Spleen (tissue), 11 donors: ENCODE measurements around the gene GNAO1. TPM values are rescaled to one million over a fixed set of nuclear protein-coding genes. Genes with fewer than 3 reads are reported as not detected.

Experiments
- DNase-seq: peaks from one replicate; pipeline ENCODE4 v3.0.0-alpha.2; 2020
- H3K27ac ChIP-seq, 8 donors: fragments of 200-600 bp; sonication (generic) in 7 of 8; 1 replicate in 4 of 8; 2 replicates in 4 of 8; pipeline versions ENCODE4 v1.5.0 to v1.8.0; 2016 to 2021; ENCODE audit warnings: inconsistent platforms in 4 of 8, mild to moderate bottlenecking in 4 of 8, moderate library complexity in 1 of 8
- H3K27me3 ChIP-seq, 7 donors: fragments of 200-600 bp; sonication (generic) in 6 of 7; replicated peaks in 1 of 7; 1 replicate in 4 of 7; 2 replicates in 3 of 7; pipeline versions ENCODE4 v1.5.0 to v1.8.0; 2016 to 2021; ENCODE audit warnings: inconsistent platforms in 3 of 7, mild to moderate bottlenecking in 1 of 7
- H3K36me3 ChIP-seq, 6 donors: fragments of 200-600 bp; sonication (generic) in 5 of 6; 1 replicate in 4 of 6; 2 replicates in 2 of 6; pipeline versions ENCODE4 v1.5.0 to v1.8.0; 2016 to 2021; ENCODE audit warnings: inconsistent platforms in 2 of 6
- H3K4me1 ChIP-seq, 6 donors: fragments of 200-600 bp; sonication (generic) in 5 of 6; 1 replicate in 3 of 6; 2 replicates in 3 of 6; pipeline versions ENCODE4 v1.5.0 to v1.8.0; 2016 to 2021; ENCODE audit warnings: inconsistent platforms in 3 of 6
- H3K4me3 ChIP-seq, 8 donors: fragments of 200-600 bp; sonication (generic) in 7 of 8; 1 replicate in 4 of 8; 2 replicates in 4 of 8; pipeline versions ENCODE4 v1.5.0 to v1.8.0; 2016 to 2021; ENCODE audit warnings: inconsistent platforms in 4 of 8, mild to moderate bottlenecking in 4 of 8, moderate library complexity in 2 of 8
- H3K9me3 ChIP-seq, 8 donors: fragments of 200-600 bp; sonication (generic) in 7 of 8; 1 replicate in 4 of 8; 2 replicates in 4 of 8; pipeline versions ENCODE4 v1.5.0 to v1.8.0; 2016 to 2021; ENCODE audit warnings: inconsistent platforms in 4 of 8
- POLR2A ChIP-seq, 3 donors: fragments of 450-650 bp; IDR thresholded peaks; one replicate each; pipeline ENCODE4 v1.5.1; 2017; ENCODE audit warnings: antibody characterized with exemption in 3 of 3, mild to moderate bottlenecking in 1 of 3
- POLR2AphosphoS5 ChIP-seq, 3 donors: sonication (generic); formaldehyde crosslinking; IDR thresholded peaks; one replicate each; pipeline ENCODE4 v1.5.1; 2017; ENCODE audit warnings: antibody characterized with exemption in 3 of 3
- WGBS, 5 donors: extraction: QIAGEN DNeasy Blood & Tissue Kit in 3 of 5; methylation state at CpG; one replicate each; pipeline versions ENCODE4 v1.1.5 to v1.1.7; 2013 to 2018; 5-methylcytosine and 5-hydroxymethylcytosine counted together
- intact Hi-C: fragments of 100-400 bp; cut with DNase I; formaldehyde crosslinking; loops from one replicate; pipeline ENCODE4 v1.15.0; 2023; ENCODE audit warnings: low total_unique reads
- polyA plus RNA-seq, 3 donors: library from polyadenylated mRNA; stranded (reverse); fragments of 200-250 nt; gene quantifications; one replicate each; pipeline ENCODE4 v1.2.1, GENCODE V29; 2013
- total RNA-seq, 7 donors: library from RNA; depleted of rRNA in 3 of 7; stranded (reverse); fragments of >200 nt in 3 of 7; fragmentation: NEBNext Ultra II Directional in 4 of 7; extraction: Animal tissue kit (Norgen Biotek cat#: 25700) in 4 of 7; gene quantifications; one replicate each; pipeline versions ENCODE4 v1.1.0 to v1.2.1, GENCODE V29; 2016 to 2021
- TF ChIP-seq, protein P1 (sequence below), 11 experiments: fragments of 200-600 bp in 7 of 11; fragments of 450-650 bp in 4 of 11; sonication (generic) in 4 of 11; IDR thresholded peaks in 8 of 11; conservative IDR thresholded peaks in 3 of 11; 1 replicate in 7 of 11; 2 replicates in 4 of 11; pipeline versions ENCODE4 v1.4.0 to v1.8.0; 2016 to 2021; ENCODE audit warnings: antibody characterized with exemption in 11 of 11, inconsistent platforms in 4 of 11, mild to moderate bottlenecking in 1 of 11
- donor health status: healthy with polysubstance abuse.
- donor health status: DM: no; HTN: no; CAD: no; lungs with moderate emphysema.
- donor health status: DM: no; HTN: no; CAD: no.
- donor health status: Bipolar disorder and iron deficiency.
- donor health status: healthy.
- donor health status: DM: no; HTN: no; CAD: no.
- donor health status: DM: yes; HTN: yes; CAD: no.

The GNAO1 gene
- total and polyA plus RNA-seq, 10 donors, result 0.32 to 7.9 (median 4.7) TPM

DNA sequence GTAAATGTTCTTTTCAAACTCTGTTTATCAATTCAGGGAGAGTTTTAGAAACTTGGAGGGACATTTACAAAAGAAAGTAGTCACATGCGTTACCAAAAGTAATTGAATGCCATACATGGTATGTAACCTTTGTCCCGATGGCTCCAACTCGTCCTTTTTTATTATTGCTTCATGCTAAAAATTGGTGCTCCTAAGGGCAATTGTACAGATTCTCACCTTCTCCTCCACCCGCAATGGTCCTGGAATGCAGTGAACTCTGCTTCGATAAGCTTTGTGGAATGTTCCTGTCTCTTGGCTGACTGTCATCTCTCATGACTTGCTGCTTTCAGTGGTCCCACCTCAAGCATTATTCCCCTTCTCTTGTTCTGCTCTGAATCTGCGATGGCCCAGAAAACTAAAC is 20.9 kb downstream of the GNAO1 start:
- TF ChIP-seq POLR2AphosphoS5 (IDR thresholded peaks at IDR 0.05) (no peak), POLR2A (IDR thresholded peaks at IDR 0.05) (no peak)
- WGBS, 5 donors, result 76 to 92% (median 83%) methylated on average over 6 of the region's 6 CpGs
- intact Hi-C loops, result no loop called here

DNA sequence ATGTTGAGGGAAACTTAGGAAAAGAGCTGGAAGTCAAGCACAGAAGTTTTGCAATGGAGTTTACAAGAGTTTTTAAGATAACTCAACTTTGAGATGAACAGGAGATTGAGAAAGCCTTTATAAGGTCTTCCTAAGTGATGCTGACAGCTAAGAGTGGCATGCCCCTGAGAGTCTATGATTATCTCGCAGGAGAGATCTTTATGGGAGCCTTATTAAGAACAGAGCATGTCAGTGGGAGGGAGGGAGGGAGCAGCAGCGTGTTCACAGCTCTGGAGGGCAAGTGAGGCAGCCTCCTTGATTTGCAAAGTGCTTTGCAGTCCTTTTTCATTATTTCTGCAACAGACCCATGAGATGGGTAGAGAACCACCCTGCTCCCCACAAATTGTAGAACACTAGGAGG is 30.7 kb downstream of the GNAO1 start:
- no peak overlapping the region for H3K4me3 ChIP-seq
- no peak for DNase-seq

More for the DNA sequence above, 20.9 kb downstream of the GNAO1 start:
- Histone ChIP-seq H3K36me3 (no peaks in the 10 kb centered on the region), H3K27ac (peak overlapping the region in 1 of 8 donors; percentile 5), H3K4me1 (no peaks in the 10 kb centered on the region), H3K27me3 (peaks cover 0 to 9% (median 0%) of the 10 kb centered on the region in 7 donors), H3K9me3 (no peaks in the 10 kb centered on the region), H3K4me3 (no peak overlapping the region)
- DNase-seq, result no peak

DNA sequence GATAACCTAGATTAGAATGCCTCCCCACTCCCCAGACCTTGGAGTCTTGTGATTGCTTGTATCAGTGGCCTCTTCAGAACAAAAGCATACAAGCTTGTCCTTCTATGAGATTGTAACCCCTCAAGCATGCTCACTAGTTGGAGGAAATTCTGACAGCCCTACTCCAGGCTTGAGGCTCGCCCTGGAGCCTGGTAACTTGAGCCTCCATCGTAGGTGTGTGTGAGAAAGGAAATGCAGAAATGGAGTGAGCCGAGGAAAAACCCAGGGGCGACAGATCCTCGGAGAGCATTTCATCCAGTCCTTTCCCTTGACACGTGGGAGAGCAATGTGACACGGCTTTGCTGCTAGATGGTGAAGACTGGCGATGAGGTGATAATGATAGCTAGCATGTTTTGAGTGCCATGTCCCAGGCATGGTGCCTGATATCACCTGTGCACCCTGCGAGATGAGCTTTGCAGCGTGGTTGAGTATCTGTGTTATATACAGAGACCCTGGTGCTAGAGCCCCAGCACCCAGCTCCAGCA is 31.2 kb downstream of the GNAO1 start:
- WGBS, 5 donors, result 63 to 80% (median 71%) methylated on average over 10 of the region's 10 CpGs
- H3K27ac ChIP-seq, result no peak overlapping the region
- H3K9me3 ChIP-seq, result no peaks in the 10 kb centered on the region
- intact Hi-C loops, result no loop called here
- no peak overlapping the region for H3K4me3 ChIP-seq
- DNase-seq, result no peak
- H3K4me1 ChIP-seq, result peaks cover 0 to 13% (median 0%) of the 10 kb centered on the region in 6 donors
- peaks cover 0 to 10% (median 0%) of the 10 kb centered on the region in 7 donors for H3K27me3 ChIP-seq
- H3K36me3 ChIP-seq, result no peaks in the 10 kb centered on the region
- TF ChIP-seq POLR2A (IDR thresholded peaks at IDR 0.05) (no peak), POLR2AphosphoS5 (IDR thresholded peaks at IDR 0.05) (no peak)
- TF ChIP-seq, protein P1, sequence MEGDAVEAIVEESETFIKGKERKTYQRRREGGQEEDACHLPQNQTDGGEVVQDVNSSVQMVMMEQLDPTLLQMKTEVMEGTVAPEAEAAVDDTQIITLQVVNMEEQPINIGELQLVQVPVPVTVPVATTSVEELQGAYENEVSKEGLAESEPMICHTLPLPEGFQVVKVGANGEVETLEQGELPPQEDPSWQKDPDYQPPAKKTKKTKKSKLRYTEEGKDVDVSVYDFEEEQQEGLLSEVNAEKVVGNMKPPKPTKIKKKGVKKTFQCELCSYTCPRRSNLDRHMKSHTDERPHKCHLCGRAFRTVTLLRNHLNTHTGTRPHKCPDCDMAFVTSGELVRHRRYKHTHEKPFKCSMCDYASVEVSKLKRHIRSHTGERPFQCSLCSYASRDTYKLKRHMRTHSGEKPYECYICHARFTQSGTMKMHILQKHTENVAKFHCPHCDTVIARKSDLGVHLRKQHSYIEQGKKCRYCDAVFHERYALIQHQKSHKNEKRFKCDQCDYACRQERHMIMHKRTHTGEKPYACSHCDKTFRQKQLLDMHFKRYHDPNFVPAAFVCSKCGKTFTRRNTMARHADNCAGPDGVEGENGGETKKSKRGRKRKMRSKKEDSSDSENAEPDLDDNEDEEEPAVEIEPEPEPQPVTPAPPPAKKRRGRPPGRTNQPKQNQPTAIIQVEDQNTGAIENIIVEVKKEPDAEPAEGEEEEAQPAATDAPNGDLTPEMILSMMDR (IDR thresholded peaks at IDR 0.05 in 8 of 11, conservative IDR thresholded peaks at IDR 0.05 in 3 of 11), result no peak

More for the DNA sequence above, 30.7 kb downstream of the GNAO1 start:
- Histone ChIP-seq H3K36me3 (no peaks in the 10 kb centered on the region), H3K27ac (no peak overlapping the region), H3K4me1 (peaks cover 0 to 9% (median 0%) of the 10 kb centered on the region in 6 donors), H3K27me3 (peaks cover 0 to 10% (median 0%) of the 10 kb centered on the region in 7 donors), H3K9me3 (no peaks in the 10 kb centered on the region)
- intact Hi-C loops, result no loop called here
- WGBS, 5 donors, result 65 to 83% (median 78%) methylated on average over 2 of the region's 2 CpGs
- TF ChIP-seq POLR2AphosphoS5 (IDR thresholded peaks at IDR 0.05) (no peak), POLR2A (IDR thresholded peaks at IDR 0.05) (no peak)
- TF ChIP-seq, protein P1 (IDR thresholded peaks at IDR 0.05 in 8 of 11, conservative IDR thresholded peaks at IDR 0.05 in 3 of 11), result no peak

DNA sequence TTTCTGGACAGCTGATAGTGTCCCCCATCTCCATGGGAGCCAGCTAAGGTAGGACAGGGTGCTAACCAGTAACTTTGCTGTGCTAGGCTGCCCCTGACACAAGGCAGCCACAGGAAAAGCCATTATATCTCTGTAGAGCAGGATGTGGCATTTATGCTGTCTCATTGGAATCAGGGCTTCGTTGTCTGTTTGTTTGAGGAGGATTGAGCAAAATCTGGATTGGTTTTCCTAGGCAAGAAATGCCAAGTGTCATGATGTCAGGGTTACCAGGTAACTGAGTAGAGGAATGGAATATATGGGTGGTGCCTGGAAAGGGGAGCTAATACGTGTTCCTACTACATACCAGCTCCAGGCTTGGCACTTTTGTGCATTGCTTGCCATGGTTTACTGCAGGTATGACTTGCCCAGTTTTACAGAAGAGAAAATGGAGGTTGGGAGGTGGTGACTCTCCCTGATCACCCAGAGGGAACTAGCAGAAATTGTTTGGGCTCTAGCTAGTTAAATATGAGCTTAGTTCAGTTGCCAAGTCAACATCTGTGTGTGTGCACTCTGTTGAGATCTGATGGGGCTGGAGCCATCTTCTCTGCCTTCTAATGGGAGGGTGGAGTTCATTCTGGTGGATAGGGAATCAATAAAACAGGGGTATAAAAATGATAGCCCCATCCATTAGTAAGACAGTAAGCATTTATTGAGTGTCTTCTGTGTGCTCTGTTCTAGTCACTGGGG is 33.9 kb downstream of the GNAO1 start:
- no peaks in the 10 kb centered on the region for H3K36me3 ChIP-seq
- no peak overlapping the region for H3K27ac ChIP-seq
- no peaks in the 10 kb centered on the region for H3K9me3 ChIP-seq
- intact Hi-C loops, result no loop called here
- H3K27me3 ChIP-seq, result peaks cover 0 to 10% (median 0%) of the 10 kb centered on the region in 7 donors
- no peak overlapping the region for H3K4me3 ChIP-seq
- TF ChIP-seq, protein P1 (IDR thresholded peaks at IDR 0.05 in 8 of 11, conservative IDR thresholded peaks at IDR 0.05 in 3 of 11), result no peak
- no peak for TF ChIP-seq POLR2AphosphoS5 (IDR thresholded peaks at IDR 0.05)
- TF ChIP-seq POLR2A (IDR thresholded peaks at IDR 0.05), result no peak
- WGBS, 5 donors, result 31 to 62% (median 51%) methylated on average over 2 of the region's 2 CpGs
- H3K4me1 ChIP-seq, result peaks cover 0 to 13% (median 0%) of the 10 kb centered on the region in 6 donors
- no peak for DNase-seq
